Measurements from ENCODE around the gene AFMID. TPM values are rescaled to one million over a fixed set of nuclear protein-coding genes. Genes with fewer than 3 reads are reported as not detected.
A peak's percentile ranks its signal among the peaks of the same experiment; 100 is the strongest.

AFMID gene
- total and polyA plus RNA-seq, 2 of the 13 experiments (the other 11 are each of a cell fraction or from before 2014, with no cell fraction given), result 249 to 270 TPM

DNA sequence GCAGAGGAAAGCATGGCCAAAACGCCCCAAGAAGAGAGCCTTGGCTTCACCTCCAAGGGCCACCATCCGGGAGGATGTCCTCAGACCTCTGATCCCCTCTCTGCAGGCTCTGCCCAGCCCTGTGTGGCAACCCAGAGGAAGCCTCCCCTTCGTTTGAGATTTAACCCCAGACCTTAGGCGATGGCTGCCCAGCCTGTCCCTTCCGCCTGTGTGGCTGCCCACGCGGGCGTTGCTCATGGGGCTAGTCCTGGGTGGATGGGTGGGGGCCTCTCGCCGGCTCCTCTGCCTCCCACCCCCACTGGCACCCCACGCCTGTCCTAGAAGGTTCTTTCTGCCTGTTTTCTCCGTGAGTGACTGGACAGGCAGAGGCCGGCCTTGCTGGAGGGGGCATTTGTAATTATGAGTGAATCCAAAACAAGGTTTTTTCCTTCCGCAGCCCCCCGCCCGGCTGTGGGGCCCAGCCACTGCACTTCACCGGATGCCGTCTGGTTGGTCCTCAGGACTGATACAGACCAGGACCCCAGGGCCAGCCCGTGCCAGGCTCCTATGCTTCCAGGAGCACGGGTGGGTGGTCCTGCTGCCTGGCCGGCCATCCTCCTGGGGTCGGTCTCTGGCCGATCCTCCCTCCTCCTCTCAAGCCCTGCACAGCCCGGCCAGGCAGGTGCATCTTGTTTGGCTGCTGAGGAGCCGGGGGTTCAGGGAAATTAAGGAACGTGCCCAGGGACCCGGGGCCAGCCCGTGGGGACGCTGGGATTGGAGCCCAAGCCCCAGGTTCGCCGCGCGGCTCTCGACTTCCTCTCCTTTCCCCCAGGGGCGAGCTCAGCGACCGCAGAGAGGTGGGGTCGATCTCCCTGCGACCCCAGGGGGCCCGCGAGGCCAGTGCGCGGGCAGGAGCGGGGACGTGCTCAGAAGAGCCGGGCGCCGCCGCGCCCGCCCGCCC is 44.1 kb downstream of the AFMID start, which contains the start of gene TMEM235 (continued):
- TF ChIP-seq, protein P1, sequence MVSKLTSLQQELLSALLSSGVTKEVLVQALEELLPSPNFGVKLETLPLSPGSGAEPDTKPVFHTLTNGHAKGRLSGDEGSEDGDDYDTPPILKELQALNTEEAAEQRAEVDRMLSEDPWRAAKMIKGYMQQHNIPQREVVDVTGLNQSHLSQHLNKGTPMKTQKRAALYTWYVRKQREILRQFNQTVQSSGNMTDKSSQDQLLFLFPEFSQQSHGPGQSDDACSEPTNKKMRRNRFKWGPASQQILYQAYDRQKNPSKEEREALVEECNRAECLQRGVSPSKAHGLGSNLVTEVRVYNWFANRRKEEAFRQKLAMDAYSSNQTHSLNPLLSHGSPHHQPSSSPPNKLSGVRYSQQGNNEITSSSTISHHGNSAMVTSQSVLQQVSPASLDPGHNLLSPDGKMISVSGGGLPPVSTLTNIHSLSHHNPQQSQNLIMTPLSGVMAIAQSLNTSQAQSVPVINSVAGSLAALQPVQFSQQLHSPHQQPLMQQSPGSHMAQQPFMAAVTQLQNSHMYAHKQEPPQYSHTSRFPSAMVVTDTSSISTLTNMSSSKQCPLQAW (CRISPR knock-in tag; IDR thresholded peaks at IDR 0.05), result no peak

DNA sequence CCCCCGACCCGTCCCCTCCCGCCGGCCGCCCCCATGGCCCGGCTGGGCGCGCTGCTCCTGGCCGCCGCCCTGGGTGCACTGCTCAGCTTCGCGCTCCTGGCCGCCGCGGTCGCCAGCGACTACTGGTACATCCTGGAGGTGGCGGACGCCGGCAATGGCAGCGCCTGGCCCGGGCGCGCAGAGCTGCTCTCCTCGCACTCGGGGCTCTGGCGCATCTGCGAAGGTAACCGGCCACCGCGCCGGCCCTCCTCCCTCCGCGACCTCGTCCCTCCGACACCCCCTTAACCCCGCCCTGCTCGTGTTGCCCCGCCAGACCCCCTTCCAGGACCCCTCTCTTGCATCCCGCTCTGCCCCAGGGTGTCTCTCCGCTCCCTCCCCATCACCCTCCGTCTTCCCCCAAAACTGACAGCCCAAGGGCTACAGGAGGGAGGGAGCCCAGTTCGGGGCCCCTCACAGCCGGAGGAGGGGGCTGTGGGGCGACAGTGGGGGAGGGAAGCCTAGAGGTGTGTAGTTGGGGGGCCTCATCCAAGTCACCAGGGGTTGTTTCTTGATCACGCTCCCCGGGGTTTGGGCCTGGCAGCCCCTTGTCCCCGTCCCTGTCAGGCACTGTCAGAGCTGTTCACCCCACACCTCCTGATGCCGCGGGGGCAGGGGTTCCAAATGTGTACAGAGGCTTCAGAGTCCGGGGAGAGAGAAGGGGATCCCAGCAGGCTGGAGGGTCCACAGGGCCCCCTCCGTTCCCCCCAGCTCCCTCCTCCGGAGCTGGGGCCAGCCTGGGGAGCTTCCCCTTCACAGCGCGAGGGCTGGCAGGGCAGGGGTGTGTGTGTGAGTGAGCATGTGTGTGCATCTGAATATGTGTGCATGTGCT is 45.1 kb downstream of the AFMID start:
- H3K36me3 ChIP-seq (replicated peaks in 1 of 2; ENCODE audit: control insufficient read depth in 1 of 2, insufficient read depth in 2 of 2, low read length in 2 of 2), result no peaks in the 10 kb centered on the region
- H3K79me2 ChIP-seq (ENCODE audit: insufficient read depth, low read length), result no peaks in the 10 kb centered on the region
- 28% methylated on average over 15 of the region's 55 CpGs for WGBS (ENCODE audit: low lambda C conversion rate)
- H3K4me3 ChIP-seq (replicated peaks in 1 of 3; ENCODE audit: insufficient read depth in 1 of 3, low read depth in 2 of 3, low read length in 3 of 3), result peak overlapping the region in 1 of 3 experiments; percentile 37; a peak in 1 of 6 replicates
- peaks cover 31% of the 10 kb centered on the region; the same call in 1 of the 2 replicates for H3K4me1 ChIP-seq (ENCODE audit: insufficient read depth, low read length)
- H3K4me2 ChIP-seq (ENCODE audit: low read depth, low read length), result peak overlapping the region; percentile 48
- ChIA-PET POLR2A (interaction anchor here (1.3 kb wide), 1 partner anchor 9 kb away, joined by 6 read pairs; no protein-coding TSS in a partner anchor), CTCF (ENCODE audit: low intra/inter-chr PET ratio, low total read pairs) (no interaction called here)
- ATAC-seq (peak; percentile 71), FAIRE-seq (no peak), DNase-seq (ENCODE audit: low spot score) (no peak)
- no peaks in the 10 kb centered on the region for H3K9me3 ChIP-seq (ENCODE audit: low read length)
- intact Hi-C loops (cut with micrococcal nuclease; ENCODE audit: unreplicated experiment), result no loop called here
- H3K27ac ChIP-seq (ENCODE audit: extremely low read length, insufficient read depth, low read length), result no peak overlapping the region
- H2AFZ ChIP-seq (ENCODE audit: low read length), result no peak overlapping the region
- BruUV-seq (replicated peaks), result no TSS peak
- H3K9ac ChIP-seq (ENCODE audit: insufficient read depth, low read depth, low read length), result no peak overlapping the region
- in situ Hi-C loops (cut with HindIII; ENCODE audit: extremely low pct_ligation_motif_present, low pct_unique_long_range_greater_than_20kb), result no loop called here
- no peaks in the 10 kb centered on the region for H4K20me1 ChIP-seq (ENCODE audit: insufficient read depth, low read length)
- peaks cover 17 to 74% of the 10 kb centered on the region in 2 experiments for H3K27me3 ChIP-seq (ENCODE audit: control insufficient read depth in 1 of 2, insufficient read depth in 2 of 2, low read length in 2 of 2)
- TF ChIP-seq PHF21A (CRISPR knock-in tag; IDR thresholded peaks at IDR 0.05), result no peak
- no peak for TF ChIP-seq ISL2 (CRISPR knock-in tag; IDR thresholded peaks at IDR 0.05)
- TF ChIP-seq, protein P2, sequence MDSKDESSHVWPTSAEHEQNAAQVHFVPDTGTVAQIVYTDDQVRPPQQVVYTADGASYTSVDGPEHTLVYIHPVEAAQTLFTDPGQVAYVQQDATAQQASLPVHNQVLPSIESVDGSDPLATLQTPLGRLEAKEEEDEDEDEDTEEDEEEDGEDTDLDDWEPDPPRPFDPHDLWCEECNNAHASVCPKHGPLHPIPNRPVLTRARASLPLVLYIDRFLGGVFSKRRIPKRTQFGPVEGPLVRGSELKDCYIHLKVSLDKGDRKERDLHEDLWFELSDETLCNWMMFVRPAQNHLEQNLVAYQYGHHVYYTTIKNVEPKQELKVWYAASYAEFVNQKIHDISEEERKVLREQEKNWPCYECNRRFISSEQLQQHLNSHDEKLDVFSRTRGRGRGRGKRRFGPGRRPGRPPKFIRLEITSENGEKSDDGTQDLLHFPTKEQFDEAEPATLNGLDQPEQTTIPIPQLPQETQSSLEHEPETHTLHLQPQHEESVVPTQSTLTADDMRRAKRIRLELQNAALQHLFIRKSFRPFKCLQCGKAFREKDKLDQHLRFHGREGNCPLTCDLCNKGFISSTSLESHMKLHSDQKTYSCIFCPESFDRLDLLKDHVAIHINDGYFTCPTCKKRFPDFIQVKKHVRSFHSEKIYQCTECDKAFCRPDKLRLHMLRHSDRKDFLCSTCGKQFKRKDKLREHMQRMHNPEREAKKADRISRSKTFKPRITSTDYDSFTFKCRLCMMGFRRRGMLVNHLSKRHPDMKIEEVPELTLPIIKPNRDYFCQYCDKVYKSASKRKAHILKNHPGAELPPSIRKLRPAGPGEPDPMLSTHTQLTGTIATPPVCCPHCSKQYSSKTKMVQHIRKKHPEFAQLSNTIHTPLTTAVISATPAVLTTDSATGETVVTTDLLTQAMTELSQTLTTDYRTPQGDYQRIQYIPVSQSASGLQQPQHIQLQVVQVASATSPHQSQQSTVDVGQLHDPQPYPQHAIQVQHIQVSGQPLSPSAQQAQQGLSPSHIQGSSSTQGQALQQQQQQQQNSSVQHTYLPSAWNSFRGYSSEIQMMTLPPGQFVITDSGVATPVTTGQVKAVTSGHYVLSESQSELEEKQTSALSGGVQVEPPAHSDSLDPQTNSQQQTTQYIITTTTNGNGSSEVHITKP (CRISPR knock-in tag; IDR thresholded peaks at IDR 0.05; ENCODE audit: low read depth), result no peak
- TF ChIP-seq ZNF660 (CRISPR knock-in tag; IDR thresholded peaks at IDR 0.05; ENCODE audit: borderline replicate concordance, low read depth), result no peak
- TF ChIP-seq THYN1 (CRISPR knock-in tag; IDR thresholded peaks at IDR 0.05; ENCODE audit: borderline replicate concordance, low read depth), result no peak
- peak; percentile 23 for TF ChIP-seq HNRNPLL (IDR thresholded peaks at IDR 0.05; ENCODE audit: low read depth, low read length, poor library complexity, severe bottlenecking)

Data from HepG2 (cell line).